BLaER1 treated with 17β-estradiol and CSF1 and Interleukin-3, amounts not matched to agents 10 nM and 100 nM (cell line): ENCODE measurements around the gene CALHM4.

Experiments used
- H3K27ac ChIP-seq, 11 experiments: shearing (Covaris generic); formaldehyde crosslinking; 2 replicates each; pipeline ENCODE4 v1.8.1; 2022
- H3K27me3 ChIP-seq, 11 experiments: shearing (Covaris generic); formaldehyde crosslinking; 2 replicates each; pipeline ENCODE4 v1.8.1; 2022
- H3K36me3 ChIP-seq, 11 experiments: shearing (Covaris generic); formaldehyde crosslinking; 2 replicates each; pipeline ENCODE4 v1.8.1; 2022
- H3K4me1 ChIP-seq, 10 experiments: shearing (Covaris generic); formaldehyde crosslinking; 2 replicates each; pipeline ENCODE4 v1.8.1; 2022
- H3K4me2 ChIP-seq, 11 experiments: shearing (Covaris generic); formaldehyde crosslinking; 2 replicates each; pipeline ENCODE4 v1.8.1; 2022
- H3K4me3 ChIP-seq, 10 experiments: shearing (Covaris generic); formaldehyde crosslinking; 2 replicates each; pipeline ENCODE4 v1.8.1; 2022
- H3K9ac ChIP-seq, 11 experiments: shearing (Covaris generic); formaldehyde crosslinking; 2 replicates each; pipeline ENCODE4 v1.8.1; 2022
- H3K9me3 ChIP-seq, 11 experiments: shearing (Covaris generic); formaldehyde crosslinking; replicated peaks in 1 of 11; 2 replicates each; pipeline ENCODE4 v1.8.1; 2022
- H4K20me1 ChIP-seq, 11 experiments: shearing (Covaris generic); formaldehyde crosslinking; 2 replicates each; pipeline ENCODE4 v1.8.1; 2022
- Cebpa-rat ChIP-seq, 11 experiments: shearing (Covaris generic); IDR thresholded peaks; 2 replicates each; pipeline ENCODE4 v1.8.1; 2022

CALHM4 gene

DNA sequence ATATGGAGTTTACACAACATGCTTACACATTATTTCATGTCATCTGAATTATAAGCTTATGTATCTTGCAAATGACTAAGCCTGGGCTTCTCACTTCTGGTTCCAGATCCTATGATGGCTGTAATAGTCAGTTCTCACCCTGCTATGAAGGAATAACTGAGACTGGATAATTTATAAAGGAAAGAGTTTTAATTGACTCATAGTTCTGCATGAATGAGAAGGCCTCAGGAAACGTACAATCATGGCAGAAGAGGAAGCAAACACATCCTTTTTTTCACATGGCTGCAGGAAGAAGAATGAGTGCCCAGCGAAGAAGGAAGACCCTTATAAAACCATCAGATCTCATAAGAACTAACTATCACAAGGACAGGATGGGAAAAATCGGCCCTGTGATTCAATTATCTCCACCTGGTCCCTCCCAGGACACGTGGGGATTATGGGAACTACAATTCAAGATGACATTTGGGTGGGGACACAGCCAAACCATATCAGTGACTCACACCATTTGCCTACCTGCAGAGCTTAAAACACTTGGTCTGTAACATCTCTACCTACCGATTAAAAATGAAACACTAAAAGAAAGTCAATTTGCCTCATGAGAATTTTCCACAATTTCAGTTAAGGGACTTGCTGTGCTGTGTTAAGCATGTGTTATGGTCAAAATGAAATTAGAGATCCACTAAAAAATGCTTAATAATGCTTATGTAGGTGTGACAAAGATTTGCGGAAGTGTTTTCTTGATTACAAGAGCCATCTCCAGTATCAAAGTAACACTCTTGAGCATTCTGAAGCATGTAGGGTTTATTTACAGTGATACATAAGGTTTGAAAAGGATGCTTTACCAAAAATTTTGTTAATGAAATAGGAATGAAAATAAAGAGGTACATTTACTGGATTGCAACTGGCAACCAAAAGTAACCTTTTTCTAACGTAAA, 15.5 kb downstream of the CALHM4 start:
- Histone ChIP-seq H3K27me3 (peaks cover 0 to 14% (median 9%) of the 10 kb centered on the region in 11 experiments; a peak in 12 of 22 replicates), H4K20me1 (peaks cover 0 to 20% (median 9%) of the 10 kb centered on the region in 11 experiments; a peak in 7 of 22 replicates), H3K36me3 (peaks cover 0 to 7% (median 4%) of the 10 kb centered on the region in 11 experiments; a peak in 14 of 22 replicates), H3K9ac (peak overlapping the region in 5 of 11 experiments; percentile 4 to 96 (median 15); a peak in 4 of 22 replicates), H3K4me1 (peaks cover 28 to 48% (median 41%) of the 10 kb centered on the region in 10 experiments), H3K9me3 (peaks cover 0 to 9% (median 0%) of the 10 kb centered on the region in 11 experiments; a peak in 4 of 22 replicates), H3K4me2 (peak overlapping the region; percentile 68 to 95 (median 83)), H3K27ac (peak overlapping the region in 5 of 11 experiments; percentile 29 to 59 (median 46); a peak in 10 of 22 replicates), H3K4me3 (peak overlapping the region in 1 of 10 experiments; percentile 10; a peak in 3 of 20 replicates)
- no peak for TF ChIP-seq Cebpa-rat (IDR thresholded peaks at IDR 0.05)

DNA sequence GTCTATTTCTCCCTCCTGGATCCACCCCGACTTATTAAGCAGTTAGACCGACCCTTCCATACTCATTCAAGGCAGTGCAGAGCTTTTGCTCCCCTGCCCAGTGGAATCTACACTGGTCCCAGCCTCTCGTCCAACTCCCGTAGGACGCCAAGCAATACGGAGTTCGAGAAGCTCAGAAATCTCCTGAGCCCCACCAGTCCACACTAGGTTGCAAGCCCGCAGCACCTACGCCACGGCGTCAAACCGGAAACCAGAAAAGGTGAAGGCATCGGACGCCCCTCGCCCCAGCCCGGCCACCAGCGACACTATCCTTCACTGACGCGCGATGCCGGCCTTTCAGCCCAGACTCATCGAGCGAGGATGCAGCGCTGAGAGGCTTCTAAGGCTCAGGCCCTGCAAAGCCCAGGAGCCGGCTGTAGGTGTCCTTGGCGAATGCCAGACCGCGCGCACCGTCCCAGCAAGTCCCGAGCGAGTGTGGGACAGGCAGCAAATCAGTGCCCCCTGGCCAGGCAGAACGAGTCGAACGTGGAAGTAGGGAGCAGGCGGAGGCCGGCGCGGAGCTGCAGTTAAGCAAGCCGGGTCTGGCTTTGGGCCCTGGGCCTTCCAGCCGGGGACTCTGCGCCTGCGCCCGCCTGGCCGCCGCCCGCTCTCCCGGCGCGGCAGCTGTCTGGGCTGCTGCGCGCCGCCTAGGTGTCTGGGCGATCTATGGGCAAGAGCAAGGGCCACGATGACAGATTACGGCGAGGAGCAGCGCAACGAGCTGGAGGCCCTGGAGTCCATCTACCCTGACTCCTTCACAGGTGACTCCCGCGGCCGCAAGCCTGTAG, 17.5 kb downstream of the CALHM4 start, which contains the start of gene RWDD1:
RWDD1 (plus strand) TSS at position 649 of the 827 bp plus-strand sequence; CDS start at position 728, 79 bp downstream.
- Histone ChIP-seq H3K36me3 (peaks cover 14 to 25% (median 21%) of the 10 kb centered on the region in 11 experiments), H3K9me3 (peaks cover 0 to 9% (median 0%) of the 10 kb centered on the region in 11 experiments; a peak in 4 of 22 replicates), H3K27ac (peak within 1 kb of the TSS; percentile 75 to 94 (median 87)), H3K27me3 (no peaks in the 10 kb centered on the region), H3K9ac (peak within 1 kb of the TSS; percentile 88 to 98 (median 92)), H3K4me3 (peak within 1 kb of the TSS; percentile 68 to 93 (median 90)), H4K20me1 (peaks cover 0 to 35% (median 9%) of the 10 kb centered on the region in 11 experiments; a peak in 8 of 22 replicates), H3K4me1 (peaks cover 28 to 53% (median 44%) of the 10 kb centered on the region in 10 experiments), H3K4me2 (peak within 1 kb of the TSS; percentile 81 to 95 (median 88))
- no peak for TF ChIP-seq Cebpa-rat (IDR thresholded peaks at IDR 0.05)

DNA sequence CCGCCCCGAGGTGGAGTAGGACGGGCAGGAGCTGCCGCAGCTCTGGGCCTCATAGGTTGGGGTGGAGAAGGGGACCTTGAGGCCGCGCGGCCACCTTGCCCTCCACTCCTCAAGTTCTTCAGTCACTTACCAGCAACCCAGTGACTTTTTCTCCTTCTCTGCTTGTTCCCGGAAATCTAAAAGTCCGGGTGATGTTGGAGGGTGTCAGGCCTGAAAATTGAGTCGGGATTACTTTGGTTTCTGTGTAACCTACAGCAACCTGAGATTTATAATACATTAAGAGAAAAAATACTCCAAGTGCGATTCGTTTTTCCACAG, 18.1 kb downstream of the CALHM4 start:
- Histone ChIP-seq H3K9me3 (peaks cover 0 to 7% (median 0%) of the 10 kb centered on the region in 11 experiments; a peak in 4 of 22 replicates), H3K4me2 (peak overlapping the region; percentile 77 to 94 (median 87)), H3K27me3 (no peaks in the 10 kb centered on the region), H3K36me3 (peaks cover 20 to 30% (median 27%) of the 10 kb centered on the region in 11 experiments), H3K9ac (peak overlapping the region; percentile 88 to 98 (median 92)), H3K27ac (peak overlapping the region; percentile 75 to 94 (median 87)), H3K4me1 (peaks cover 28 to 59% (median 44%) of the 10 kb centered on the region in 10 experiments), H3K4me3 (peak overlapping the region; percentile 68 to 93 (median 90)), H4K20me1 (peaks cover 0 to 40% (median 12%) of the 10 kb centered on the region in 11 experiments; a peak in 9 of 22 replicates)
- TF ChIP-seq Cebpa-rat (IDR thresholded peaks at IDR 0.05) = no peak

DNA sequence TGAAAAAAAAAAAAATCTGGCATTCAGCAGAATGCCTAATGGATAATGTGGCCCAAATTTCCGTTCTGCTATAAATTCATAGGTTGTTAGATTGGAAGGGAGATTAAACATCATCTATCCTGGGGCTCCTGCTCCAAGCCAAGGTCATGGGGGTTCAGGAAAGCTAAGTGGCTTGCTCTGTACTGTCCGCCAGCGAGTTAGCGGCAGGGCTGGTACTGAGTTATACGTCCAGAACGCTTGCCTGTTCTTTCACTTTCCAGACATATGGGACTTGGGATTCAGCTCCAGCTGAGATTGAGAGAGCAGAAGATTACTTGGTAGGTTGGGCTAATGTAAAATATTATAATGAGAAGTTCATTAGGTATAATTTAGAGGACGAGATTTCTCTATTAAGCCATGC, 18.6 kb downstream of the CALHM4 start:
- Histone ChIP-seq H4K20me1 (peaks cover 0 to 46% (median 15%) of the 10 kb centered on the region in 11 experiments; a peak in 11 of 22 replicates), H3K36me3 (peaks cover 25 to 36% (median 32%) of the 10 kb centered on the region in 11 experiments), H3K9me3 (peaks cover 0 to 2% (median 0%) of the 10 kb centered on the region in 11 experiments; a peak in 2 of 22 replicates), H3K4me1 (peaks cover 28 to 62% (median 44%) of the 10 kb centered on the region in 10 experiments), H3K4me2 (peak overlapping the region; percentile 77 to 94 (median 87)), H3K4me3 (peak overlapping the region; percentile 68 to 93 (median 90)), H3K9ac (peak overlapping the region; percentile 88 to 98 (median 92)), H3K27ac (peak overlapping the region; percentile 75 to 94 (median 87)), H3K27me3 (no peaks in the 10 kb centered on the region)
- no peak for TF ChIP-seq Cebpa-rat (IDR thresholded peaks at IDR 0.05)

DNA sequence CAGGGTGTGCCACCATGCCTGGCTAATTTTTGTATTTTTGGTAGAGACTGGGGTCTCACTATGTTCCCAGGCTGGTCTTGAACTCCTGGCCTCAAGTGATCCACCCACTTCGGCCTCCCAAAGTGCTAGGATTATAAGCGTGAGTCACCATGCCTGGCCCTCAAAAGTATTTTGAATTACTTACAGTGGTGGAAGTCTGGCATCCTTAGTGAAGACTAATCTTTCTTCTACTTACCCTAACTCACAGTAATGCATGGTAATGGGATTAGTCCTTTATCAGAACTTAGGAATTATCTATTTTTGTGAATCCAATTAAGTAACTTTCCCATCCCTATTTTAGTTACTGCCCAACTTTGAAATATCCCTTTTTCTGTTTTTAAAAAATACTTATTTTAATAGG, 21.7 kb downstream of the CALHM4 start:
- no peak overlapping the region for H3K9ac ChIP-seq
- H3K27me3 ChIP-seq = no peaks in the 10 kb centered on the region
- no peak overlapping the region for H3K4me3 ChIP-seq
- peaks cover 44 to 66% (median 54%) of the 10 kb centered on the region in 11 experiments for H3K36me3 ChIP-seq
- no peaks in the 10 kb centered on the region for H3K9me3 ChIP-seq
- no peak for TF ChIP-seq Cebpa-rat (IDR thresholded peaks at IDR 0.05)
- peaks cover 0 to 76% (median 28%) of the 10 kb centered on the region in 11 experiments; a peak in 14 of 22 replicates for H4K20me1 ChIP-seq
- no peak overlapping the region for H3K4me2 ChIP-seq
- H3K4me1 ChIP-seq = peaks cover 12 to 35% (median 21%) of the 10 kb centered on the region in 10 experiments
- H3K27ac ChIP-seq = no peak overlapping the region

DNA sequence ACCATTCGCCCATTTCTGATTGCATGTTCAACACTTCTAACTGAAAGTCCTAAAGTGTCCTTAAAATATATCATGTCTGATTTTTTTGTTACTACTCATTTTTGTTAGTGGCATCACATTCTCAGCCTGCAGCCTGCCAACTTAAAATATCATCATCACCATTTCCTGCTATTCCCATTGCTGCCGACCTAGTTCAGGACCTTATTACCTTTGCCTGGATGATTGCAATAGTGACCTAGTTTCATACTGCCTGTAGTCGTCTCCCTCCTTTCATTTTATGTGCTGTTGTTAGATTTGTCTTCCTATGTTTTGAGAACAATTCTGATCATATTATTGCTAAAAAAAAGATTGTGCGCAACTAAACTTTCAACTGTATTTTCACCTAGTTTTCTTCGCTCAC, 23.9 kb downstream of the CALHM4 start:
- no peaks in the 10 kb centered on the region for H3K27me3 ChIP-seq
- H3K27ac ChIP-seq = no peak overlapping the region
- no peak overlapping the region for H3K4me2 ChIP-seq
- no peak for TF ChIP-seq Cebpa-rat (IDR thresholded peaks at IDR 0.05)
- no peak overlapping the region for H3K4me3 ChIP-seq
- H3K9ac ChIP-seq = no peak overlapping the region
- H4K20me1 ChIP-seq = peaks cover 0 to 76% (median 28%) of the 10 kb centered on the region in 11 experiments; a peak in 14 of 22 replicates
- H3K36me3 ChIP-seq = peaks cover 60 to 83% (median 70%) of the 10 kb centered on the region in 11 experiments
- H3K9me3 ChIP-seq = no peaks in the 10 kb centered on the region
- peaks cover 9 to 30% (median 18%) of the 10 kb centered on the region in 10 experiments for H3K4me1 ChIP-seq

DNA sequence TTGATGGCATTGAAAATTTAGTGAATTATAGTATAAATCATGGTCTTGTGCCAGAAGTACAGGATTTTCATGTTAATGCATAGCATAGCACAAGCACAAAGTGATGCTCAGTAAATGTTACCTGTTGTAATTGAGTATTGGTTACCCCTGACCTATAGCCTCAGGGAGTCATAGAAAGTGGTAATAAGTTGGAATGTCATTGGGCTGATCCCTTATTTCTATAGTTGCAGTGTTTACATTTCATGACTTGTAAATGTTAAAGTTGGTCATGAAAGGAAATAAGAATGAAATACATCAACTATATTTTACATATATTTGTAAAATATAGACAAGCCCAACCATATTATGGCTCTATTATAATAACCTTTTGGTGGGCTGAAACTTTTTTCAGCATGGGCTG, 24.8 kb downstream of the CALHM4 start:
- Histone ChIP-seq H3K4me2 (no peak overlapping the region), H3K27me3 (no peaks in the 10 kb centered on the region), H3K9me3 (no peaks in the 10 kb centered on the region), H4K20me1 (peaks cover 0 to 72% (median 21%) of the 10 kb centered on the region in 11 experiments; a peak in 14 of 22 replicates), H3K9ac (no peak overlapping the region), H3K27ac (no peak overlapping the region), H3K4me3 (no peak overlapping the region), H3K36me3 (peaks cover 66 to 91% (median 78%) of the 10 kb centered on the region in 11 experiments), H3K4me1 (peaks cover under 1 to 22% (median 9%) of the 10 kb centered on the region in 10 experiments; a peak in 18 of 20 replicates)
- no peak for TF ChIP-seq Cebpa-rat (IDR thresholded peaks at IDR 0.05)

DNA sequence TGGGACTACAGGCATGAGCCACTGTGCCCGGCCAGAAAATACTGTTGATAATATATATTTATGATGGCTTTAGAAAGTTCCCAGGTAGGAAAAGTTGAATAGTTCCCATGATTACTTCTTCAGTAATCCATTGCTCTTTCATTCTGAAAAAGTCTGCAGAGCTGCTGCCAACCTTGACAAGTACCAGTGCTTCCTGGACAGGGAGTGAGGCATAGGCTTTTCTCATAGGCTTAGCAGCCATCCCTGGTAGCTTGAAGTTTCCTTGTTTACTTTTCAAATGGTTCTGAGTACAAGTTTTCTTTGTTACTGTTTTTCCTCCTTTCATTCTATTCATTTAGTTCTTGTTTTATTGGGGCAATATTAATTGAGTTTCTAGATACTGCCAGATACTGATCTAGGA, 25.6 kb downstream of the CALHM4 start:
- Histone ChIP-seq H3K9ac (no peak overlapping the region), H3K9me3 (no peaks in the 10 kb centered on the region), H3K4me3 (no peak overlapping the region), H3K27ac (no peak overlapping the region), H3K4me2 (no peak overlapping the region), H3K4me1 (peaks cover 0 to 14% (median 2%) of the 10 kb centered on the region in 10 experiments; a peak in 6 of 20 replicates), H3K27me3 (no peaks in the 10 kb centered on the region), H3K36me3 (peaks cover 69 to 92% (median 80%) of the 10 kb centered on the region in 11 experiments), H4K20me1 (peaks cover 0 to 70% (median 21%) of the 10 kb centered on the region in 11 experiments; a peak in 14 of 22 replicates)
- TF ChIP-seq Cebpa-rat (IDR thresholded peaks at IDR 0.05) = no peak
